ENCODE results near the gene OGFOD3. TPM values are rescaled to one million over a fixed set of nuclear protein-coding genes. Genes with fewer than 3 reads are reported as not detected.
"Not testable (repeated sequence)": the region's sequence is repeated elsewhere in the genome, so short reads cannot be mapped to it uniquely, and the experiment has no call there.

Gene OGFOD3
- polyA plus RNA-seq, 4 donors: 21.5 to 30.3 (median 23.9) TPM

DNA sequence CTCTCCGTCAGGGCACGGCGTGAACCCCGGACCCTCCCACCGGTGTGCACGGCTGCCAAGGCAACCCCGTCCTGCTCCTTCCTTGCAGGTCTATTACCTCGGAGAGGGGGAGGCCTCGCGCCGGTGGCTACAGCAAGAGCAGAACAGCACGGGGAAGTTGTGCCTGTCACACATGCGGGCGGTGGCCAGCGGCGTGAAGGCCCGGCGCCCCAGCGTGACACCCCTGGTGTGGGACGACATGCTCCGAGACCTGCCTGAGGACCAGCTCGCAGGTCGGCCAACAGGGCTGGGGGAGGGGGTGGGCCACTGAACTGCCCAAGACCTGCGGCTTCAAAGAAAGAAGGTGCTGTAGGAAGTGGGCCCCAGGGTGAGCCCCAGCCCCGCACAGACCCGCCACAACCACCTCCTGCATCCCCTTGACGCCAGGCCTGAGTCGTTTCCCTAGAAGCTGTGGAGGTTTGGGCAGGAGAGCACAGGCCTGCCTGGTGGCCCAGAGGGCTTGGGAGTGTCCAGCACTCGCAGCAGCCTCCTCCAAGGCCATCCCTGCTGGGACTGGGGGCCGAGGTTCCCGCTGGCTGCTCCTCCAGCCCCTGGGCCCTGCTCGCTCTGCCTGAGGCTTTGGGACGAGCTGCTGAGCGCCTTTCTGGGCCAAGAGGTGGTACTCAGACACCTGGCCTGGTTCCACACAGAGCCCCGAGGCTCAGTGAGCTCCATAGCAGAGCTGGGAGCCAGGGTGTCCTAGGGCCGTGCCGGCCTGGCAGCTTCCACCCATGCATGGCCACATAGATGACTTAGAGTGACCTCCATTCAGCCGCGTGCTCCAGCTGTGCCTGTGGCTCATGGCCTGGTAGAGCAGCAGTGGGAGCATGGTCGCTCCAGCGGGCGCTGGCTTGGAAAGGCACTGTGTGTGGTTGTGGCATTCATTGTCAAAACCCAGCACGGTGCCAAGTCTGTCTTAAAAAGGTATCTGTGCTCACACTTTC, 17.5 kb upstream of the OGFOD3 start:
- DNase-seq (ENCODE audit: low read depth in 4 of 4, low spot score in 3 of 4): no peak

DNA sequence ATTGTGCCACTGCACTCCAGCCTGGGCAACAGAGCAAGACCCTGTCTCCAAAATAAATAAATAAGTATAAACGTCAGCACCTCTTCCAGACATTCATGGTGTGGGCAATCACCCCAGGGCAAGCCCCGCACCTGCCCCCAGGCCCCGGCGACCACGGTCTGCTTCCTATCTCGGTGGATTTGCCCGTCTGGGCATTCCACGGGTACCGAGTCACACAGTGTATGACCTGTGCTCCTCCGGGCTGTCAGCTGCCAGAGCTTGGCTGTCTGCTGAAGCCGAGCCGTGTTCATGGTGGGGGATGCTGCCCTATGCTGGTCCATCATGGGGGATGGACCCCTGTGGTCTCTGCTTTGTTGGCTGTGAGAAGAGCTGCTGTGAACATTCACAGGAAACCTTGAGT, 16.7 kb upstream of the OGFOD3 start:
- no peak for DNase-seq (ENCODE audit: low read depth in 4 of 4, low spot score in 3 of 4)

DNA sequence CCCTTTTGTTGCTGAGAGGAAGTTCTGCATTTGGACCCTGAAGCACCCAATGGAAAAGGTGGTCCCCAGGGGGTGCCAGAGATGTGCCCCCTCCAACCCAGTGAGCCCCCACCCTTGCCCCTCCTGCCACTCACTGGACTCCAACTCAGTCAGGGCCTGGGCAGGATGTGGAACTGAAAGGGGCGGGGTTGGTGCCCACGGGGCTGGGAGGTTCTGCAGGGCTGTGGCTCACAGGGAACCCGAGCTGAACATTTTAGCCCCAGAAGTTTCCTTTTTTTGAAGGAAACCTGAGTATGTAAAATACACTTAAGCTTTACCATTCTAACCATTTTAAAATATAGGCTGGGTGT, 15.8 kb upstream of the OGFOD3 start:
- DNase-seq (ENCODE audit: low read depth in 4 of 4, low spot score in 3 of 4): no peak

DNA sequence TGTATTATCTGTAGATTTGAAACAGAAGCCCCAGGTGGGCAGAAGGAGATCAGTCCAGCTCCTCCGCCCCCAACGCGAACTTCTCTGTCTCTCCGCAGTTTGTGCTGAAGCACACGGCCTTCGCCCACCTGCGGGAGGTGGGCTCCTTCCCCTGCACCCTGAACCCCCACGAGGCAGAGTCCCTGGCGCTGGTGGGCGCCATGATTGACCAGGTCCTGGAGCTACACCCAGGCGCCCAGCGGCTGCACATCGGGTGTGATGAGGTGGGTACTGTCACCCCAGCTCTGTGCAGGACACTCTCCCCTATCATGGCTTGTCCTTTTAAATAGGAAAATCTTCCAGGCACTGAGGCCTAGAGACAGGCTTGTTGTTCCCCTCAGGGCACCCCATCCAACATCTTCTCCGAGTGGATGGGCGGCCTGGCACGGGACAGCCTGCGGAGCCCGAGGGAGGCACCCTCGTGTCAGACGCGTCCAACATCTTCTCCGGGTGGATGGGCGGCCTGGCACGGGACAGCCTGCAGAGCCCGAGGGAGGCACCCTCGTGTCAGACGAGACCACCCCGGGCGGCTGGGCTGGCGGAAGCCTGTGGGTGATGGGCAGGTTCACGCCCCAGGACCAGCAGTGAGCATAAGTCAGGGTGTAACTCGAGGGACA, 15.3 kb upstream of the OGFOD3 start:
- no peak for DNase-seq (ENCODE audit: low read depth in 4 of 4, low spot score in 3 of 4)

DNA sequence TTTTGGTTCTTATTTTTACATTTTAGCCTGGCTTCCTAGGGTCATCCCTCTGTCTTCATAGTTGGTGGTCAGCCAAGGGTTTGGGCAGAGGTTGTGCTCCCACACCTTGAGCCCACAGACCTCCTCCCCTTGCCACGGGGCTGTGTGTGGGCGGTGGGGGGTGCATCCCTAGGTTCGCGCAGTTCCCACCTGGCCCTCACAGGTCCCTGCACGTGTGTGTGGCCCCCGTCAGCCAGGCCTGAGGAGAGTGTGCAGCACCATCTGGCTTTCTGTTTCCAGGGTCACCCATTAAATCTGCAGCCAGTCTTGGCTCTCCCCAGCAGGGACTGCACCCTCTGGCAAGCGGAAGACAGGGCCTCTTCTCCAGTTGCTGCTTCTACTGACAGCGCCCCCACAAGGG, 13.6 kb upstream of the OGFOD3 start:
- DNase-seq (ENCODE audit: low read depth in 4 of 4, low spot score in 3 of 4): no peak

DNA sequence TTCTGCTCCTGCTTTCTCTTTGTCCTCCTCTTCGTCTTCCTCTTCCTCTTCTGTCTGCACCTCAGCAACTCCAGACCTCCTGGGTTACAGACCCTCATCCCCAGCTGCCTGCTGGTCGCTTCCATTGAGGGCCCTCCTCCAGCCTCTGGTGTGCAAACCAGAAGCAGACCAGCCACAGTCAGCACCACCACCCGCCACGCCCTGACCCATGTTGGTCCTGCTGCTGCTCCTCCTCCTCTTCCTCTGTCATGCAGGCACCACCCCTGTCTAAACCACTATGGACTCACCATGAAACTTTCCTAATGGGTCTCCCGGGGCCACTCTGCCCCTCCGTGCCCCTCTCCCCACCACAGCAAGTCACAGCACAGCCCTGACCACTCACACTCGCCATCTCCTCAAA, 11.4 kb upstream of the OGFOD3 start:
- DNase-seq (ENCODE audit: low read depth in 4 of 4, low spot score in 3 of 4): no peak

DNA sequence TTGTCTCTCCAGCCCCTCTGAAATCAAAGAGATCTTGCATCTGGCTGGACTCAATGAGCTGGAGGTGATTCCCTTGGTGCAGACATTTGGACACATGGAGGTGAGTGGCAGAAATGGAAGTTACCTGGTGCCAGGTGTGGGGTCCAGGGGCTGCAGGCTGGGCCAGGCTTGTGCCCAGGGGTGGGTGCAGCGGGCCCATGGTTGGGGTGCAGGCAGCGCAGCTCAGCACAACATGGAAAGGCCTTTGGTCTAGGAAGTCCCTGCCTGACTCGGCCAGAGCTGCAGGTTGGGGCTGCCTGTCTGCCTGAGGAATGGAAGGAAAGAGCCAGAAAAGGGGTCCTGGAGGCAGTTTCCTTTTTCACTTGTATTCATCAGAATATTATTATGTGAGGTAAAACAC, 10.2 kb upstream of the OGFOD3 start:
- no peak for DNase-seq (ENCODE audit: low read depth in 4 of 4, low spot score in 3 of 4)

DNA sequence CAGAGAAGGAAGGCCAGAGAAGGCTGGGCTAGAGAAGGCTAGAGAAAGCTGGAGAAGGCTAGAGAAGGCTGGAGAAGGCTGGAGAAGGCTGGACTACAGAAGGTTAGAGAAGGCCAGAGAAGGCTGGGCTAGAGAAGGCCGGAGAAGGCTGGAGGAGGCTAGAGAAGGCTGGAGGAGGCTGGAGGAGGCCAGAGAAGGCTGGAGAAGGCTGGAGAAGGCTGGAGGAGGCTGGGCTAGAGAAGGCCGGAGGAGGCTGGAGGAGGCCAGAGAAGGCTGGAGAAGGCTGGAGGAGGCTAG, 6.4 kb upstream of the OGFOD3 start:
- DNase-seq (ENCODE audit: low read depth in 4 of 4, low spot score in 3 of 4): no peak

DNA sequence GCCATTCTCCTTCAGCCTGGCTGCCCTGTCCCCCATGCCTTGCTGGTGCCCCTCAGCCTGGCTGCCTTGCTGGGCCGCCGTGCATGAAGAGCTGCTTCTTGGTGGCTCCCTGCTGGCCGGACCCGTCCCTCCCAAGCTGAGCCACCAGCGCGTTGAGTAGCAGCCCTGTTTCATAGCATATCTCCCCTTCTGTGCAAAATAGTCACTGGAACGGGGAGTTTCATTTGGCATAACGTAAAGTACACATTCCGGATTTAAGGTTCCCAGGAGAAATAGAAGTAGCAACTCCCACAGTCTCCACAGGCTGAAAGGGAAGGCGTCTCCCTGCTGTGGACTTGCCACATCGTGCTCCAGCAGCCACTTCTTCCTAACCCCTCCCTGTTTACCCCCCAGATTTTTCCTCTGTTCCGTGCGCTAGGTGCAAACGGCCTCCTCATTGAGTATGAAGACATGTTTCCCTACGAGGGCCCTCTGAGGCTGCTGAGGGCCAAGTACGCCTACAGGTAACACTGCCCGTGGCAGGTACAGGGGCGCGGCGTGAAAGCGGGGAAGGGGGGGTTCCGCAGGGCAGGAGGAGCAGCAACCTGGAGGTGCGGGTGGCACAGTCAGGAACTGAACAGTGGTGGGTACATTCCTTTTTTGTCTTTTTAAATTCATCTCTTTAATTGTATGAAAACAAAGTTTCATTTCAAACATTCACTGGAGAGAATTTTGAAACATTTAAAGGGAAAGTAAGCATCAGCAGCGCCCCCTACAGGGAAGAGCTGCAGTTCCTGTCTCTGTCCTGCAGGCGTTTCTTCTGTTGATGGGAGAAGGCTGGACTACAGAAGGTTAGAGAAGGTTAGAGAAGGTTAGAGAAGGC, 5.8 kb upstream of the OGFOD3 start:
- no peak for DNase-seq (ENCODE audit: low read depth in 4 of 4, low spot score in 3 of 4)

DNA sequence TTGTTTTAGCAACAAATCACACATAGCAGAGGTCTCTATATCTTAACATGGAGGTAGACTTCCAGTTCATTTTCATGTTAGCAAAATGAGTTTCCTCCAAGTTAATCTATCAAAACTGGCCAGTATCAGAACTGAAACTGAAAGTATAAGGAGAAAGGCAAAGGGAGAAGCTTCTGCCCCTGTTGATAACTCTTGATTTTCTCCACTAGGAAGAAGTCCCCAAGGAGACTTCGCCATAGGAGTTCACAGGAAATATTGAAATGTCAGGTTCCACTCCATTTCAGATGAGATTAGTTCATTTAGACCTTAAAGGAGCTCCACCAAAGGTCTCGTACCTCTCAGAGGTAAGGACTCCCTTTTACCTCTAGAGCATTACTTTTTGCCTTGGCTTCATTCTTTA, 1.2 kb upstream of the OGFOD3 start:
- DNase-seq (ENCODE audit: low read depth in 4 of 4, low spot score in 3 of 4): no peak

DNA sequence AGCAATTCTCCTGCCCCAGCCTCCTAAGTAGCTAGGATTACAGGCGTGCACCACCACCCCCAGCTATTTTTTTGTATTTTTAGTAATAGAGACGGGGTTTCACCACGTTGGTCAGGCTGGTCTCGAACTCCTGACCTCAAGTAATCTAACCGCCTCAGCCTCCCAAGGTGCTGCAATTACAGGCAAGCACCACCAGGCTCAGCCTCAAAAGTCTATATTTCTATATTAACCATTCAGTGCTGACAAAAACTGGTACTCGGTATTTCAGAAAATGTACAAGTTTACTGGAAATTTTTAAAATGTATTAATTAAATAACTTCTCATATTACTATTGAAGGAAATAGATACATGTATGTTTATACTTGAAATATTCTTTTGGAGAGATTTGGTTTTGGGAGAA, 1.6 kb downstream of the OGFOD3 start:
- DNase-seq (ENCODE audit: low read depth in 4 of 4, low spot score in 3 of 4): no peak

DNA sequence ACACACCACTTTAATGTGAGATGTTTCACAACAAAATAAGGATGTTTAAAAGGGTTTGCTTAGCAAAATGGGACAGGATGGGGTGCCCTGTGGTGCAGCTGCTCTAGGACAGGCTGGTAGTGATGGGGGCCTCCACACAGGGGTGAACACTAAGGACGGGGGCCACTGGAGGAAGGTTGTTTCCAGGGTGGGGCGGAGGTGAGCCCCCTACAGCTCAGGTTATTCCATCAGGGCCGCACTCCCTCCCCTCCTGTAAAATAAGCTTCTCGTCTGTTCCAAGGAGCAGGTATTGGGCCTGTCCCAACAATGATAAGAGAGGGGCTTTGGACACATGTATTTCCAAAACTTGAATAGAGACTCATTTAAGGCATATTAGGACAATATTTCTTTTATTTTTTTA, 2.1 kb downstream of the OGFOD3 start:
- no peak for DNase-seq (ENCODE audit: low read depth in 4 of 4, low spot score in 3 of 4)

DNA sequence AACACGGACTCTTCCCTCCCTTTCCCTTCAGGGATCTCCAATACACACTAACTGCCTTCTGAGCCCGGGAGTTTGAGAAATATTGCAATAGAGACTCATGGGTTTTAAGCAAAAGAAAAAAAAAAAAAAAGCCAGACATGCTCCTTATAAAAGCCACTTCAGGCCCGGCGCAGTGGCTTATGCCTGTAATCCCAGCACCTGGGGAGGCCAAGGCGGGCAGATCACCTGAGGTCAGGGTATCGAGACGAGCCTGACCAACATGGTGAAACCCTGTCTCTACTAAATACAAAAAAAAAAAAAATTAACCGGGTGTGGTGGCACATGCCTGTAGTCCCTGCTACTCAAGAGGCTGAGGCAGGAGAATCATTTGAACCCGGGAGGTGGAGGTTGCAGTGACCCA, 2.6 kb downstream of the OGFOD3 start:
- DNase-seq (ENCODE audit: low read depth in 4 of 4, low spot score in 3 of 4): no peak

DNA sequence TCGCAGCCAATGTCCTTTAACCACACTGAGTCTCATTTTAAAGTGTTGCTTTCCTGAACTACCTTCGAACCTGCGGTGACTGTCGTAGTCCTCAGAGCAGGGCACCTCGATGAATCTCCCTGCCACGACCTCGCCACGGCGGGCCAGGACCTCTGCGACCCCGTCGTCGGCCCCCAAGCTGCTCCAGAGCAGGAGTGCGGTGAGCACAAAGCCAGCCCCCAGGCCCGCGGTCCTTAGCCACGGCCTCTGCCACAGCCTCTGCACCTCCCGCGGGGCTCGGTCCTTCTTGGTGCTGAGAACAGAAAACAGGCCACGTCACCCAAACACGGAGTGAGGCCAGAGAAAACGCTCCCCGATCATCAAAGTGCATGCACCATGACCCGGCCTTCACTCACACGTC, 3.0 kb downstream of the OGFOD3 start:
- DNase-seq (ENCODE audit: low read depth in 4 of 4, low spot score in 3 of 4): no peak

DNA sequence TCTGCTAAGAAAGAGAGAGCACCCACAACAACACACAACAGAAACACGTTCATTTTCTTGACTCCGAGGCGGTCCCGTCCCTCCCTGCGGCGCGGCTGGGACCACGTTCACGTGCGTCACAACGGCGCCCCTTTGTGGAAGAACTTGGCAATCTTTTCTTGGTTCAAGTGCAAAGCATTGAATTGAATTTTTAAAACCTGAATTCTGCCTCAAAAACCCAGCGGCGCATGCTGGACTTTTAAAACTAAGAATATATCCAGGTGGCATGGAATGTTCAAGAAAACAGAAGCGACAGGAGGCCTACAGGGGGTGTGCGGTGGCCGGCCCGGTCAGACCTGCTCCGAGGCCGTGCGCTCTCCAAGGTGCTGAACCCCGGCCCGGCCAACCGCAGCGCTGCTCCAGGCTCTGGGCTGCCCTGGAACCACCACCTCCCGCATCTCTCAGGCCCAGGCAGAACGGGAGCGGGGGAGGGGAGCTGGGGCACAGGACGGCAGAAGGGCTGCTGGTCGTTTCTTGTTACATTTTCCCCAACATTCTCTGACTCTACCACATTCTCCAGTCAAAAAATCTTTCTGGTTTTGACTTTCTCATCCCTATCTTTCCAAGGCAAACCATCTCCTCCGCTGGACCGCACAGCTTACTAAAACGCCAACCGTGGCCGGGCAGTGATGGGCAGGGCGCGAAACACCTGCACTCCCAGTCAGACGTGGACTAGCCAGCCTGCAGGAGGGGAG, 3.7 kb downstream of the OGFOD3 start:
- peak in 3 of 4 donors; percentile 61 to 72 (median 70) for DNase-seq (ENCODE audit: low read depth in 4 of 4, low spot score in 3 of 4)

DNA sequence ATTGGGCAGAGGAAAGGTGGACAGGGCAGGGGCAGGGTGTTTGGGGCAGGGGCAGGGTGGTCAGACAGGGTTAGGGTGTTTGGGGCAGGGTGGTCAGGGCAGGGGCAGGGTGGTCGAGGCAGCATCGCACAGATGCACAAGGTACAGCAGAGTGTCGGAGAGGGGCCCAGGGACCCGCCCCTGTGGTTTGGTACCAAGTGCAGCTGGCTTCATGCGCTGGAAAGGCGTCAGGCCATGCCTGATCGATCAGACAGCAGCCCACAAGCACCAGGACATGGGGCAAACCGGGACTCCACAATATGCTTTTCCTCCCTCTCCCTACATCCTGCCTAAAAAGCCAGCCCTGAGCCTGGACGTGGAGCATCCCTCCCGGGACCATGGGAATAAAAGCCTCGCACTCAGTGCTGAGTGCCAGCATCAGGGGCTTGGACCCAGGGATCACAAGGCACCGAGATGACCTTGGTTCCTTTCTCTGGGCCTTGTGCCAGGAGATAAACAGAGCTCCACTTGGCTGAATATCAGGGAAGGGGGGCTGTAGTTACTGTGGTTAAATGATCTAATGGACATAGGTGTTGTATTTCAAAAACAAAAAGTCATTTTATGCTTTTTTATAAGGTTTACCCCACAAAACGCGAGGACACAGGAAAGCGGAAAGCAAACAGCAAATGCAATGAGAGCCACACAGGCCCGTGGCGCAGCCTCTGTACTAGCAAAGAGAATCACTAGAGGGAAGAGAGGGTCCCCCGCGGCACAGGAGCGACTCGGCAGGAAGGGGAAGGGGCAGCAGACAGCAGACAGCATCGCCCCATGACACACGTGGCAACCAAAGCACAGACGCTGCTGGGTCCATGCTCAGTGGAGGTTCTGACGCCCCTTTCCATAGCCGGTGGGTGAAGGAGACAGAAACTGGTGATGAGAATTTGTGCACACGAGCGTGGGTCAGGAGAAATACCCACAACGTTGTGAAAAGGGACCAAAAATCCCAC, 5.6 kb downstream of the OGFOD3 start:
- no peak for DNase-seq (ENCODE audit: low read depth in 4 of 4, low spot score in 3 of 4)

DNA sequence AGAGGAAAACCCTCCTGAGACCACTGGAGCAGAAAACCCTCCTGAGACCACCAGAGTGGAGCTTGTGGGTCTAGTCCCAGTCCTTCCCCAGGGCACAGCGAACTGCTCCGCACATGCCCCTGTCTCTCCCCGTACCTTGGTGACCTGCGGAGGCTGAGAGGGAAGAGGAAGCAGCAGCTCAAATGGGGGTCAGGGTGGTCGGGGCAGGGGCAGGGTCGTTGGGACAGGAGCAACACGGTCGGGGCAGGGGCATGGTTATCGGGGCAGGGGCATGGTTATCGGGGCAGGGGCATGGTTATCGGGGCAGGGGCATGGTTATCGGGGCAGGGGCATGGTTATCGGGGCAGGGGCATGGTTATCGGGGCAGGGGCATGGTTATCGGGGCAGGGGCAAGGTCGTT, 6.3 kb downstream of the OGFOD3 start:
- DNase-seq (ENCODE audit: low read depth in 4 of 4, low spot score in 3 of 4): not testable (repeated sequence)

DNA sequence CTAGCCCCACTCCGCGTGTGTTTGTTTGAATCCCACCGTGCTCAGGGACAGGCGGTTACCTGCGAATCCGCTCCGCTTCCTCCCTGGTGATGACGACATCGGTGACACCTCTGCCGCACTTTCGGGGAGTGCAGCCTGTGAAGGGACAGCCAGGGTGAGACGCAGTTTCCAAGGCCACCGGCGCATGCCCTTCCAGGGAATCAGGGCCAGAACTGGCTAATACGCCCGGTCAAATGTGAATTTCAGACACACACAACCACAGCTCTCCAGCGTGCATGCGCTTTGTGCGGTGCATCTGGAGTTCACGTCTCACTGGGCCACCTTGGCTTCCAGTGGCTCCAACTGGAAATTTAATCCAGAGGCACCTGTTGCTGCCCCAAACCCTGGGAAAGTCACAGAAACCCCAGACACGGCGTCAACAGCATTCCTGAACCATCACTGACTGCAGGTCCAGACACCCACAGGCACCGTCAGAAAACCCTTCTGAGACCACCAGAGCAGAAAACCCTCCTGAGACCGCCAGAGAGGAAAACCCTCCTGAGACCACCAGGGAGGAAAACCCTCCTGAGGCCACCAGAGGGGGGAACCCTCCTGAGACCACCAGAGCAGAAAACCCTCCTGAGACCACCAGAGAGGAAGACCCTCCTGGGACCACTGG, 6.9 kb downstream of the OGFOD3 start:
- DNase-seq (ENCODE audit: low read depth in 4 of 4, low spot score in 3 of 4): no peak

Measured in right renal pelvis (tissue), 4 donors.